Endothelial cell of umbilical vein (primary cell): ENCODE measurements around the gene LRP2BP. TPM values are rescaled to one million over a fixed set of nuclear protein-coding genes. Genes with fewer than 3 reads are reported as not detected.

Experiments used
- BruUV-seq: library from RNA; stranded (reverse); fragments of 400-500 nt; replicated peaks from 2 replicates; lab custom pipeline; 2021; lab: Mats Ljungman, UMichigan
- CTCF ChIA-PET: fragments of 300-600, 350-600 bp; sonication (Branson Sonifier 250); formaldehyde crosslinking; loops from one replicate; lab custom pipeline; 2021; ENCODE audit warnings: antibody characterized with exemption, inconsistent platforms; lab: Charles Lee
- POLR2A ChIA-PET: fragments of 300-600, 350-600 bp; sonication (Branson Sonifier 250); formaldehyde crosslinking; loops from one replicate; lab custom pipeline; 2021; ENCODE audit warnings: antibody characterized with exemption, inconsistent platforms; lab: Charles Lee
- DNase-seq: peaks from one replicate; pipeline ENCODE4 v3.0.0-alpha.2; 2011; ENCODE audit warnings: low read depth, low spot score
- FAIRE-seq: peaks from 2 replicates; lab custom pipeline; 2011; peaks lifted over from hg19 to GRCh38; lab: Jason Lieb, UNC
- H2AFZ ChIP-seq: 2 replicates; pipeline ENCODE4 v1.6.0; 2012; ENCODE audit warnings: low read depth, low read length, control low read depth, inconsistent platforms
- H3K27ac ChIP-seq: 2 replicates; pipeline ENCODE4 v1.5.1; 2011; ENCODE audit warnings: low read depth, mild to moderate bottlenecking, control low read depth, low read length, moderate library complexity; ENCODE audit not compliant: insufficient read depth
- H3K27me3 ChIP-seq, 2 experiments: 2 replicates each; pipeline versions ENCODE4 v1.6.0 to v1.6.1; 2011; ENCODE audit warnings: low read length in 2 of 2, mixed read lengths in 1 of 2; ENCODE audit not compliant: control insufficient read depth in 2 of 2, insufficient read depth in 2 of 2
- H3K36me3 ChIP-seq, 2 experiments: 2 replicates in 1 of 2; 3 replicates in 1 of 2; pipeline ENCODE4 v1.5.1; 2011; ENCODE audit warnings: low read length in 2 of 2, mild to moderate bottlenecking in 1 of 2, moderate library complexity in 1 of 2; ENCODE audit not compliant: control insufficient read depth in 2 of 2, insufficient read depth in 2 of 2; ENCODE audit errors: extremely low read depth in 1 of 2
- H3K4me1 ChIP-seq: 3 replicates; pipeline ENCODE4 v1.5.1; 2011; ENCODE audit warnings: mild to moderate bottlenecking, low read length; ENCODE audit not compliant: control insufficient read depth, insufficient read depth; ENCODE audit errors: extremely low read depth
- H3K4me2 ChIP-seq: 2 replicates; pipeline ENCODE4 v1.6.1; 2011; ENCODE audit warnings: low read length, control low read depth, mixed read lengths; ENCODE audit not compliant: insufficient read depth
- H3K4me3 ChIP-seq, 3 experiments: fragments of 200-600 bp in 1 of 3; sonication (generic), shearing (Covaris generic) in 1 of 3; replicated peaks in 1 of 3; 2 replicates each; pipeline ENCODE4 v1.5.1; 2011 to 2016; ENCODE audit warnings: control low read depth in 3 of 3, low read length in 3 of 3, mild to moderate bottlenecking in 2 of 3, inconsistent platforms in 1 of 3, low read depth in 1 of 3, moderate library complexity in 1 of 3; ENCODE audit not compliant: insufficient read depth in 1 of 3
- H3K79me2 ChIP-seq: 2 replicates; pipeline ENCODE4 v1.6.0; 2012; ENCODE audit warnings: low read length, inconsistent platforms; ENCODE audit not compliant: control insufficient read depth, insufficient read depth
- H3K9ac ChIP-seq: replicated peaks from 2 replicates; pipeline ENCODE3; 2011; ENCODE audit warnings: low read length, control low read depth; ENCODE audit not compliant: insufficient read depth; ENCODE audit errors: extremely low read depth
- H3K9me1 ChIP-seq: replicated peaks from 3 replicates; pipeline ENCODE4 v1.6.0; 2011; ENCODE audit warnings: mild to moderate bottlenecking, low read length; ENCODE audit not compliant: control insufficient read depth, insufficient read depth; ENCODE audit errors: extremely low read depth
- H3K9me3 ChIP-seq: replicated peaks from 2 replicates; pipeline ENCODE4 v1.5.1; 2012; ENCODE audit warnings: low read length, inconsistent platforms; ENCODE audit not compliant: control insufficient read depth, insufficient read depth
- H4K20me1 ChIP-seq: replicated peaks from 2 replicates; pipeline ENCODE3; 2011; ENCODE audit warnings: mild to moderate bottlenecking, low read length; ENCODE audit not compliant: control insufficient read depth, insufficient read depth; ENCODE audit errors: extremely low read depth
- EZH2 ChIP-seq: IDR thresholded peaks from 2 replicates; pipeline ENCODE4 v1.6.1; 2012; ENCODE audit warnings: borderline replicate concordance, low read depth, mild to moderate bottlenecking, moderate library complexity, low read length, inconsistent platforms; ENCODE audit not compliant: severe bottlenecking
- FOS ChIP-seq: IDR thresholded peaks from 2 replicates; pipeline ENCODE4 v1.6.1; 2011; ENCODE audit warnings: mild to moderate bottlenecking, low read length, moderate library complexity, borderline replicate concordance; ENCODE audit not compliant: insufficient read depth
- GATA2 ChIP-seq: IDR thresholded peaks from 2 replicates; pipeline ENCODE4 v1.7.0; 2011; ENCODE audit warnings: low read depth, mild to moderate bottlenecking, moderate library complexity, mixed read lengths, low read length; ENCODE audit not compliant: insufficient read length, insufficient read depth
- JUN ChIP-seq: IDR thresholded peaks from 2 replicates; pipeline ENCODE4 v1.6.1; 2011; ENCODE audit warnings: borderline replicate concordance, low read depth; ENCODE audit not compliant: insufficient read length, insufficient read depth
- MYC ChIP-seq: IDR thresholded peaks from one replicate; pipeline ENCODE4 v1.6.1; 2011; ENCODE audit warnings: mild to moderate bottlenecking, low read depth, low read length
- POLR2A ChIP-seq: IDR thresholded peaks from 2 replicates; pipeline ENCODE4 v1.6.1; 2012; ENCODE audit warnings: low read depth, mild to moderate bottlenecking, control low read depth, low read length
- POLR2AphosphoS5 ChIP-seq: IDR thresholded peaks from 2 replicates; pipeline ENCODE4 v1.6.1; 2012; ENCODE audit warnings: low read depth, mild to moderate bottlenecking, control low read depth, low read length, moderate library complexity; ENCODE audit not compliant: insufficient read depth
- dilution Hi-C: fragments of 300-500 bp; cut with MboI; formaldehyde crosslinking; loops from one replicate; pipeline ENCODE4 v1.15.0; 2019; ENCODE audit warnings: low sequenced_read_pairs; ENCODE audit not compliant: extremely low pct_ligation_motif_present
- intact Hi-C: fragments of 100-400 bp; cut with micrococcal nuclease; formaldehyde crosslinking; loops from one replicate; pipeline ENCODE4 v1.10.0; 2022
- polyA plus RNA-seq, 4 experiments: library from polyadenylated mRNA; depleted of rRNA in 3 of 4; stranded (reverse) in 3 of 4; unstranded in 1 of 4; fragments of >200 nt; gene quantifications; 2 replicates each; pipeline versions ENCODE4 v1.2.1 to v1.2.3, GENCODE V29; 2011 to 2012; ENCODE audit warnings: missing spikeins in 1 of 4
- total RNA-seq: library from RNA; stranded (reverse); gene quantifications from 2 replicates; pipeline ENCODE4 v1.2.3, GENCODE V29; 2021
- TF ChIP-seq, protein P1 (sequence below), 2 donors: IDR thresholded peaks; 1 replicate in 1 of 2; 2 replicates in 1 of 2; pipeline ENCODE4 v1.5.1; 2011; ENCODE audit warnings: low read length in 2 of 2, mild to moderate bottlenecking in 2 of 2, moderate library complexity in 2 of 2, control low read depth in 1 of 2, inconsistent platforms in 1 of 2, low read depth in 1 of 2; ENCODE audit not compliant: insufficient read depth in 1 of 2; ENCODE audit errors: extremely low read depth in 1 of 2
- TF ChIP-seq, protein P2 (sequence below): IDR thresholded peaks from 2 replicates; pipeline ENCODE4 v1.6.1; 2011; ENCODE audit not compliant: insufficient read depth, insufficient read length

The LRP2BP gene
- total and polyA plus RNA-seq, 2 donors (not counting 3 experiments of a cell fraction or from before 2014, with no cell fraction given) = 0.18 to 0.53 TPM

DNA sequence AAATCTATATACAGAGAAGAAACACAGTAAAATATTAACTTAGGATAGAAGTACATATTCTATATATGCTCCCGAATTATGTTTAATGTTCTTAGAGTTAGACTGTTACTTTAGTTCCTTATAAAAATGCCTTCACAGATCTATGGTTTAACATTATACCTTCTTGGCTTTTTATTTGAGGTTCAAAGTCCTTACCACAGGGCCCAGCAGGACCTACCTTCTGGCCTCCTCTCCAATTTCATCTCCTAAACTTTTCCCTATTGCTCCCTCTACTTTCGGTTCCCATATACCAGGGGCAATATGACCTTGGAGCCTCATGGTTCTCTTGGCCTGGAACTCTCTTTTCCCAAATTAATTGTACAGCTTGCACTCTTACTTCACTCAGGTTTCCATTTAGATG lies 12.7 kb upstream of the LRP2BP start:
- POLR2A ChIA-PET = no interaction called here
- TF ChIP-seq POLR2AphosphoS5 = no peak
- TF ChIP-seq MYC = no peak
- TF ChIP-seq GATA2 = no peak
- no peak for TF ChIP-seq FOS
- TF ChIP-seq, protein P1, sequence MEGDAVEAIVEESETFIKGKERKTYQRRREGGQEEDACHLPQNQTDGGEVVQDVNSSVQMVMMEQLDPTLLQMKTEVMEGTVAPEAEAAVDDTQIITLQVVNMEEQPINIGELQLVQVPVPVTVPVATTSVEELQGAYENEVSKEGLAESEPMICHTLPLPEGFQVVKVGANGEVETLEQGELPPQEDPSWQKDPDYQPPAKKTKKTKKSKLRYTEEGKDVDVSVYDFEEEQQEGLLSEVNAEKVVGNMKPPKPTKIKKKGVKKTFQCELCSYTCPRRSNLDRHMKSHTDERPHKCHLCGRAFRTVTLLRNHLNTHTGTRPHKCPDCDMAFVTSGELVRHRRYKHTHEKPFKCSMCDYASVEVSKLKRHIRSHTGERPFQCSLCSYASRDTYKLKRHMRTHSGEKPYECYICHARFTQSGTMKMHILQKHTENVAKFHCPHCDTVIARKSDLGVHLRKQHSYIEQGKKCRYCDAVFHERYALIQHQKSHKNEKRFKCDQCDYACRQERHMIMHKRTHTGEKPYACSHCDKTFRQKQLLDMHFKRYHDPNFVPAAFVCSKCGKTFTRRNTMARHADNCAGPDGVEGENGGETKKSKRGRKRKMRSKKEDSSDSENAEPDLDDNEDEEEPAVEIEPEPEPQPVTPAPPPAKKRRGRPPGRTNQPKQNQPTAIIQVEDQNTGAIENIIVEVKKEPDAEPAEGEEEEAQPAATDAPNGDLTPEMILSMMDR (IDR thresholded peaks at IDR 0.05; ENCODE audit: extremely low read depth in 1 of 2, insufficient read depth in 1 of 2, low read depth in 1 of 2, low read length in 2 of 2) = no peak
- no peak for TF ChIP-seq EZH2
- TF ChIP-seq POLR2A = no peak
- TF ChIP-seq JUN = no peak
- TF ChIP-seq, protein P2, sequence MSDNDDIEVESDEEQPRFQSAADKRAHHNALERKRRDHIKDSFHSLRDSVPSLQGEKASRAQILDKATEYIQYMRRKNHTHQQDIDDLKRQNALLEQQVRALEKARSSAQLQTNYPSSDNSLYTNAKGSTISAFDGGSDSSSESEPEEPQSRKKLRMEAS = no peak

More for the DNA sequence above, 12.7 kb upstream of the LRP2BP start:
- Histone ChIP-seq H3K9me3 (no peaks in the 10 kb centered on the region), H4K20me1 (no peaks in the 10 kb centered on the region), H3K4me3 (no peak overlapping the region), H3K79me2 (no peaks in the 10 kb centered on the region), H3K9ac (no peak overlapping the region), H3K27me3 (no peaks in the 10 kb centered on the region), H3K36me3 (peaks cover 0 to 3% of the 10 kb centered on the region in 2 experiments), H3K4me2 (no peak overlapping the region), H3K9me1 (no peaks in the 10 kb centered on the region), H3K27ac (no peak overlapping the region), H3K4me1 (peaks cover 21% of the 10 kb centered on the region), H2AFZ (no peak overlapping the region)
- CTCF ChIA-PET = no interaction called here
- dilution Hi-C loops (no loop called here), intact Hi-C loops (no loop called here)
- BruUV-seq = no TSS peak
- FAIRE-seq (no peak), DNase-seq (no peak)
